OCI-LY7 (cell line): ENCODE data around the gene KCNJ2. TPM values are rescaled to one million over a fixed set of nuclear protein-coding genes. Genes with fewer than 3 reads are reported as not detected.

Source experiments
- BruUV-seq: library from RNA; stranded (reverse); fragments of 400-500 nt; replicated peaks from 2 replicates; lab custom pipeline; 2021; lab: Mats Ljungman, UMichigan
- CTCF ChIA-PET: fragments of 300-600 bp; sonication (Branson Sonifier 250); formaldehyde crosslinking; loops from one replicate; lab custom pipeline; 2022; ENCODE audit warnings: antibody characterized with exemption; ENCODE audit not compliant: unreplicated experiment; lab: Charles Lee
- POLR2A ChIA-PET: fragments of 300-600 bp; sonication (Branson Sonifier 250); formaldehyde crosslinking; loops from one replicate; lab custom pipeline; 2022; ENCODE audit warnings: antibody characterized with exemption; lab: Charles Lee
- DNase-seq: peaks from one replicate; pipeline ENCODE4 v3.0.0-alpha.2; 2015; ENCODE audit warnings: low spot score
- H2AFZ ChIP-seq: fragments of 200-600 bp; sonication (generic), shearing (Covaris generic); 2 replicates; pipeline ENCODE4 v1.6.1; 2014; ENCODE audit warnings: mild to moderate bottlenecking, antibody characterized with exemption, low read length, moderate library complexity
- H3K27ac ChIP-seq: fragments of 200-600 bp; sonication (generic); 2 replicates; pipeline ENCODE4 v1.5.1; 2014; ENCODE audit warnings: mixed run types, low read depth, mild to moderate bottlenecking, moderate library complexity, low read length, inconsistent platforms; ENCODE audit not compliant: poor library complexity, severe bottlenecking
- H3K36me3 ChIP-seq: fragments of 200-600 bp; sonication (generic); 2 replicates; pipeline ENCODE4 v1.6.1; 2014; ENCODE audit warnings: mild to moderate bottlenecking, antibody characterized with exemption, low read length, moderate library complexity, mixed read lengths; ENCODE audit not compliant: insufficient read depth
- H3K4me1 ChIP-seq: fragments of 200-600 bp; sonication (generic); 2 replicates; pipeline ENCODE4 v1.5.1; 2014; ENCODE audit warnings: mild to moderate bottlenecking, low read length; ENCODE audit not compliant: insufficient read depth, poor library complexity, severe bottlenecking
- H3K4me2 ChIP-seq: fragments of 200-600 bp; sonication (generic); 2 replicates; pipeline ENCODE4 v1.6.1; 2014; ENCODE audit warnings: mild to moderate bottlenecking, low read length
- H3K4me3 ChIP-seq: fragments of 200-600 bp; sonication (generic); 2 replicates; pipeline ENCODE4 v1.5.1; 2014; ENCODE audit warnings: mild to moderate bottlenecking, low read depth, low read length; ENCODE audit not compliant: poor library complexity, severe bottlenecking
- H3K79me2 ChIP-seq: fragments of 200-600 bp; sonication (generic); 2 replicates; pipeline ENCODE4 v1.6.1; 2016; ENCODE audit warnings: low read depth, mild to moderate bottlenecking, low read length, moderate library complexity, mixed read lengths; ENCODE audit not compliant: insufficient read depth
- H3K9me2 ChIP-seq: fragments of 200-600 bp; sonication (generic); 2 replicates; pipeline ENCODE4 v1.6.1; 2016; ENCODE audit warnings: mild to moderate bottlenecking, low read length, mixed read lengths; ENCODE audit not compliant: insufficient read depth
- H3K9me3 ChIP-seq: fragments of 200-600 bp; sonication (generic); 2 replicates; pipeline ENCODE4 v1.6.1; 2014; ENCODE audit warnings: mild to moderate bottlenecking, mixed run types, low read length, mixed read lengths
- H4K20me1 ChIP-seq: fragments of 200-600 bp; sonication (generic); 2 replicates; pipeline ENCODE4 v1.6.1; 2014; ENCODE audit warnings: mild to moderate bottlenecking, antibody characterized with exemption, low read length, moderate library complexity, mixed read lengths; ENCODE audit not compliant: insufficient read depth
- CTCF ChIP-seq: fragments of 200-600 bp; sonication (generic); conservative IDR thresholded peaks from 2 replicates; pipeline ENCODE4 v1.5.1; 2014; ENCODE audit warnings: mild to moderate bottlenecking, antibody characterized with exemption, low read length, moderate library complexity, mixed read lengths
- EZH2phosphoT487 ChIP-seq: fragments of 200-600 bp; sonication (generic); IDR thresholded peaks from 2 replicates; pipeline ENCODE4 v1.6.1; 2018; ENCODE audit warnings: low read depth, borderline replicate concordance, mild to moderate bottlenecking, mixed run types, antibody characterized with exemption, low read length, moderate library complexity, mixed read lengths
- intact Hi-C: fragments of 100-400 bp; cut with micrococcal nuclease; formaldehyde crosslinking; loops from one replicate; pipeline ENCODE4 v1.10.0; 2022; ENCODE audit not compliant: unreplicated experiment
- total RNA-seq, 2 experiments: library from RNA; depleted of rRNA in 1 of 2; stranded (reverse); fragments of >200 nt in 1 of 2; shearing (Covaris generic) in 1 of 2; gene quantifications; 2 replicates each; pipeline ENCODE4 v1.2.3, GENCODE V29; 2014 to 2022

The KCNJ2 gene
- total RNA-seq, 2 experiments from 2014 or later, result 0.55 to 0.88 TPM

GRCh38 chr17:70123193-70123592 is 46.1 kb upstream of the KCNJ2 start:
- Histone ChIP-seq H4K20me1 (no peaks in the 10 kb centered on the region), H3K9me3 (no peaks in the 10 kb centered on the region), H3K27ac (no peak overlapping the region), H3K9me2 (no peaks in the 10 kb centered on the region), H2AFZ (no peak overlapping the region), H3K4me3 (no peak overlapping the region), H3K4me1 (no peaks in the 10 kb centered on the region), H3K79me2 (no peaks in the 10 kb centered on the region), H3K4me2 (no peak overlapping the region), H3K36me3 (no peaks in the 10 kb centered on the region)
- DNase-seq, result no peak
- intact Hi-C loops, result no loop called here
- CTCF ChIA-PET, result no interaction called here
- POLR2A ChIA-PET, result interaction anchor here (0.6 to 1.2 kb wide), 6 partner anchors 15 to 621 kb away, joined by 3 to 4 read pairs (median 3); no protein-coding TSS in a partner anchor
- BruUV-seq, result no TSS peak
- TF ChIP-seq CTCF (no peak), EZH2phosphoT487 (no peak)

GRCh38 chr17:70124723-70125122 is 44.6 kb upstream of the KCNJ2 start:
- POLR2A ChIA-PET, result interaction anchor here (0.7 kb wide), 1 partner anchor 584 kb away, joined by 3 read pairs; no protein-coding TSS in a partner anchor
- BruUV-seq, result no TSS peak

More at GRCh38 chr17:70124723-70125122, 44.6 kb upstream of the KCNJ2 start:
- no peaks in the 10 kb centered on the region for H3K79me2 ChIP-seq
- H3K4me3 ChIP-seq, result no peak overlapping the region
- no peak for TF ChIP-seq CTCF
- no peak for TF ChIP-seq EZH2phosphoT487
- intact Hi-C loops, result no loop called here
- no peaks in the 10 kb centered on the region for H3K9me2 ChIP-seq
- no peaks in the 10 kb centered on the region for H3K4me1 ChIP-seq
- H3K4me2 ChIP-seq, result no peak overlapping the region
- H3K36me3 ChIP-seq, result no peaks in the 10 kb centered on the region
- no peaks in the 10 kb centered on the region for H4K20me1 ChIP-seq
- H2AFZ ChIP-seq, result no peak overlapping the region
- CTCF ChIA-PET, result no interaction called here
- no peak for DNase-seq
- H3K27ac ChIP-seq, result no peak overlapping the region
- no peaks in the 10 kb centered on the region for H3K9me3 ChIP-seq
